Measurements from ENCODE around the gene GRB2.

GRCh38 chr17:75308732-75309629, 96.5 kb downstream of the GRB2 start:
- TF ChIP-seq GATA2 (IDR thresholded peaks at IDR 0.05; ENCODE audit: low read depth, low read length) (no peak), GATA3 (IDR thresholded peaks at IDR 0.05; ENCODE audit: low read depth, low read length) (no peak)

Measured in SH-SY5Y (cell line).